NCI-H82 treated with DMSO at 0.1 percent for 48 hours (cell line): Measurements from ENCODE around the gene GRIK5.
"Not testable (repeated sequence)": the region's sequence is repeated elsewhere in the genome, so short reads cannot be mapped to it uniquely, and the experiment has no call there.

Experiments used
- DNase-seq: peaks from one replicate; lab custom pipeline; 2025; ENCODE audit not compliant: unreplicated experiment; lab: John Stamatoyannopoulos, UW

The GRIK5 gene, protein sequence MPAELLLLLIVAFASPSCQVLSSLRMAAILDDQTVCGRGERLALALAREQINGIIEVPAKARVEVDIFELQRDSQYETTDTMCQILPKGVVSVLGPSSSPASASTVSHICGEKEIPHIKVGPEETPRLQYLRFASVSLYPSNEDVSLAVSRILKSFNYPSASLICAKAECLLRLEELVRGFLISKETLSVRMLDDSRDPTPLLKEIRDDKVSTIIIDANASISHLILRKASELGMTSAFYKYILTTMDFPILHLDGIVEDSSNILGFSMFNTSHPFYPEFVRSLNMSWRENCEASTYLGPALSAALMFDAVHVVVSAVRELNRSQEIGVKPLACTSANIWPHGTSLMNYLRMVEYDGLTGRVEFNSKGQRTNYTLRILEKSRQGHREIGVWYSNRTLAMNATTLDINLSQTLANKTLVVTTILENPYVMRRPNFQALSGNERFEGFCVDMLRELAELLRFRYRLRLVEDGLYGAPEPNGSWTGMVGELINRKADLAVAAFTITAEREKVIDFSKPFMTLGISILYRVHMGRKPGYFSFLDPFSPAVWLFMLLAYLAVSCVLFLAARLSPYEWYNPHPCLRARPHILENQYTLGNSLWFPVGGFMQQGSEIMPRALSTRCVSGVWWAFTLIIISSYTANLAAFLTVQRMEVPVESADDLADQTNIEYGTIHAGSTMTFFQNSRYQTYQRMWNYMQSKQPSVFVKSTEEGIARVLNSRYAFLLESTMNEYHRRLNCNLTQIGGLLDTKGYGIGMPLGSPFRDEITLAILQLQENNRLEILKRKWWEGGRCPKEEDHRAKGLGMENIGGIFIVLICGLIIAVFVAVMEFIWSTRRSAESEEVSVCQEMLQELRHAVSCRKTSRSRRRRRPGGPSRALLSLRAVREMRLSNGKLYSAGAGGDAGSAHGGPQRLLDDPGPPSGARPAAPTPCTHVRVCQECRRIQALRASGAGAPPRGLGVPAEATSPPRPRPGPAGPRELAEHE

GRCh38 chr19:42069619-42070351 is at the start of gene GRIK5:
Gene GRIK5 (minus strand): TSS chr19:42070206. CDS start chr19:42065770, 4,436 bp downstream.
- no peak for DNase-seq

GRCh38 chr19:42117076-42117475 is 47.1 kb upstream of the GRIK5 start:
- no peak for DNase-seq

DNA sequence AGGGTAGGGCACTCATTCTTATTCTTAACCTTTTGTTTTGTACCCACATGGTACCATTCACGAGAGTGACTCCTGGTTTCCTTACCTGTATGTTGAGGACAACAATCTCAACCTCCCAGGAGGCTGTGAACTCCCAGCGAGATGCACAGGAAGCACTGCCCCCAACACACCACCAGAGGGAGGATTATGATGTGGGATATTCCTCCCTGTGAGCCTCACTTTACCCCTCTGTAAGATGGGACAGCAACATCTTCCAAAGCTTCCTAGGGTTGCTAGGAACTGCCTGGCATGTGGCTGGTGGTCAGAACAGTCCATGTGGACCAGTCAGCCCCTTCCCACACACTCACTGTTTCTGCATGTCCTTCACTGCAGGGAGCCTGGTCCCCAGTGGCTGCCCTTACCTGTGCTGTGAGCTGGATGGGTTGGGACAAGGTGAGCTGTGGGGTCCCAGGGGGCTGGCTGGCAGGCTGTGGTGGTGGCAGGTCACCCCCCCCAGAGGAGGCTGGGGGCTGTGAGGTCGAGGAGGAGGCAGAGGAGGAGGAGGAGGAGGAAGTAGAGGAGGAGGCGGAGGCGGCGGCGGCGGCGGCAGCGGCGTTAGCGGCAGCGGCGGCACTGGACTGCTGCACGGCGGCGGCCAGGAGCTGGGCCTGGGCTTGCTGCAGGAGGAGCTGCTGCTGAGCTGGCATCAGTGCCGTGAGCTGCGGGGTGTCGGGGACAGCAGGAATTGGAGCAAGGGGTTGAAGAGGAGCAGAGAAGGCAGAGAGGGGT is 46.5 kb upstream of the GRIK5 start:
- no peak for DNase-seq

DNA sequence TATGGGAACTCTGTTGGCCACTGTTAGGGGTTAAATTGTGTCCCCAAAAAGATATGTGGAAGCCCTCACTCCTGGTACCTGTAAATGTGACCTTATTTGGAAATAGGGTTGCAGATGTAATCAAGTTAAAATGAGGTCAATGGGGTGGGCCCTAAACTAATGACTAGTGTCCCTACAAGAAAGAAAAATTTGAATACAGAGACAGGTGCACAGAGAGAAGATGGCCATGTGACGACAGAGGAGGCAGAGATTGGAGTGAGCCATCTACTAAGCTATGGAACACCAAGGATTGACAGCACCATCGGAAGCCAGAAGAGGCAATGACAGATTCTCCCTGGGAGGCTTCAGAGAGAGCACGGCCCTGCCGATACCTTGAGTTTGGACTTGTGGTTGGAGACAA is 45.7 kb upstream of the GRIK5 start:
- no peak for DNase-seq

DNA sequence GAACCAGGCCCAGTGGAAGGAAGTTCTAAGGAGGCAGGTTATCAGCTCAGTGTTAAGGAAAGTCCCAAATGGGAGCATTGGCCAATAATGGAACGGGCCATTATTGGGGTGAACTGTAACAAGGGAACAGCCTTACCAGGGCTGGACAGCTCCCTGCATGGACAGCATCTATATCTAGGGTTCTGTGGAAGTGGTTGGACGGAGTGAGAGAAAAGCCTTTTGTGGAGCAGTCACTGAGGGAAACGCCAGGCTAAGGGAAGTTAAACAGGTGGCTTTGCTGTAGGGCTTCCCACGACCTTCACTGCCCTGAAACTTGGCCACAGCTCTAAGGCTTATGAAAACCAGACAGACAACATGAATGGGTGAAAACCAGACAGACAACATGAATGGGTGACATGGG is 45.2 kb upstream of the GRIK5 start:
- DNase-seq: no peak

DNA sequence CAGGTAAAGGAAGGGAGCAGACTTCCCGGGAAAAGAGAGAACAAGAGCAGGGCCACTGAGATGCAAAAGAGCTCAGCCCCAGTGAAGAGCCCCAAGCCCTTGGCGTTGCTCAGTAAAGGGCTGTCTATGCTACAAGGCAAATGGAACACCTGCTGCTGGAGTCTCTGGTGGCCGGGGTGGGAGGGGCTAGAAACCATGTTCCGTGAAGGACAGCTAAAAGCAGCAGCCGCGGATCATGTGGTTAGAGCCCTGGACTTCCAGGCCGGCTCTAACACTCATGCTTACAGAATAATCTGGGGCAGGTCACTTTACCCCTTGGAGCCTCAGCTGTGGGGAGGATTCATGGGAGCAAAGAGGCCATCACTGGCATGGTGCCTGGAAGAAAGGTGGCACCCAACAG is 44.4 kb upstream of the GRIK5 start:
- DNase-seq: peak; percentile 78

DNA sequence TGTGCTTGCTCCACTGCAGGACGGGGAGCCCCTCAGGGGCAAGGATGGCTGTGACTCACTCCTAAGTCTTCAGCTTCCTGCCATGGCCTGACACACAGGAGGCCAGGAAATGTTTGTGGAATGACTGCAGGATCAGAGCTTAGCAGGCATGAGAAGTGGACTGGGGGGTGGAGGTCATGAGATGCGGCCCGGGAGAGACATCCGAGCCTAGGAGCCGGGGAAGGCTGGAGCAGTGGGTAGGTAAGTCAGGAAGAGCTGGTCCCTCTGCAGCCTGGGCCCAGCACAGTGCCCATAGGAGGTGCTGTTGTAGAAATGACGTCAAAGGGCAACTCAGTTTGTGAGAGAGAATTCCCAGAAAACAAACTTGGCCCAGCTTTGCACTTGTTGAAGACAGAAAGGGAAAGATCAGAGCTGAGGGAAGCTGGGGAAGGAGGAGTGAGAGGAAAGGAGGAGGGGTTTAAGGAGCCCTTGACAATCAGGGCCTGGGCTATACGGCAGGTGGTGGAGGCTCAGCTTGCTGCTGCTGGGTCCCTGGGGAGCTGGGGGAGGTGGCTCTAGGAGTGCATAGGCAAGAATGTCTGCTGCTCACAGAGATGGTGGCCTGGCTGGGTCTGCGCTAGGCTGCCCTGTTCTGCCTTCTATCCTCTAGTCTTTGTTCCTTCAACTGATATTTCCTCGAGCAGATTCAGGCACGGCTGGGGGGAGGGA is 43.8 kb upstream of the GRIK5 start:
- DNase-seq: peak; percentile 97

GRCh38 chr19:42111811-42112210 is 41.8 kb upstream of the GRIK5 start:
- DNase-seq: no peak

GRCh38 chr19:42111384-42111783 is 41.4 kb upstream of the GRIK5 start:
- DNase-seq: no peak

DNA sequence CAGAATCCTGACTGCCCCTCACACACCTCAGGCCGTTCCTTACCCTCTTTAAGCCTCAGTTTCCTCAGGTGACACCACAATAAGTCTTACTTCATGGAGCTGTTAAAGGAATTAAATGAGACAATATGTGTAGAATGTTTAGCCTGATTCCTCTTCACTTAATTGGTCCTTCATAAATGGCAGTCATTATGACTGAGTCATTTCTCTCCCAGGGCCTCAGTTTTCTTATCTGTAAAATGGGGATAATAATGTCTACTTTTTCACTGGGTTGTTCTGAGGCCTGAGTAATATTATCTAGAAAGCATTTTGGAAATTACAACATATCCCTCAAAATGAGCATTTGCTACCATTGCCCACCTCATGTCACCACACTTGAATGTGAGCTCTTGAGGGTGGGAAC is 40.7 kb upstream of the GRIK5 start:
- no peak for DNase-seq

GRCh38 chr19:42109896-42110295 is 39.9 kb upstream of the GRIK5 start:
- no peak for DNase-seq

DNA sequence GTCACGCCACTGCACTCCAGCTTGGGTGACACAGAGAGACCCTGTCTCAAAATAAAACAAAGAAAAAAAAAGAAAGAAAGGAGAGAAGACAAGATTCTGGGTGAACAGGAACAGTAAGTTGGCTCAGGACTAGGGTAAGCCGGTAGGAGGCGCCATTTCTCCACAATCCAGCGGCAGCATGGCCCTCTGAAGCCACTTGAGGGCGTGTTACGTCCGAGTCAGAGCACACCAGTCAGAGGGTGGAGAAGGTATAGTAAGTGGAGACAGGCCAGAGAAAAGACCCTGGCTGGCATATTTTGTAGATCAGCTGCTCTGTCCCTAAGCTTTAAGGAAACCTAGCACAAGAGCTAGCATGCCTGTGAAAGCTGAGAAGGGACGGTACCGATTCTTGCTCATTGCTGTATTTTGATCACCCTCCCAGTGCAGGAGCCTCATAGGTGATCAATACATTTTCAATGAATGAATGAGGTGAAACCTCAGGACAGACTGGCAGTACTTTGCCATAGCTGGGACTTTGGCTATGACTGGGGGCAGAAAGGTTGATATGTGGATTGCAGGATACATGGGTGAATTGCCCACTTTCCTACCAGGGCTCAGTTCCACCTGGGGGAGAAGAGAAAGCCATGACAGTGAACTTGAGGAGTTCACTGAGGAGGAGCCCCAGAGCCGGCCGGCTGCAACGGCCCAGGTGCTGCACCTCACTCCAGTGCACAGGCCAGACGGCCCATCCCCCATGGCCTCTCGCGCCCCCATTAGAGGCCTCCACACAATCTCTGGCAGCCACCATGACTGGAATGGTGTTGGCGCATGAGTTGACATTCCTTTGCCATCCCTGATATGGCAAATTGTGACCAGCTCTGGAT is 38.8 kb upstream of the GRIK5 start:
- peak; percentile 89 for DNase-seq

DNA sequence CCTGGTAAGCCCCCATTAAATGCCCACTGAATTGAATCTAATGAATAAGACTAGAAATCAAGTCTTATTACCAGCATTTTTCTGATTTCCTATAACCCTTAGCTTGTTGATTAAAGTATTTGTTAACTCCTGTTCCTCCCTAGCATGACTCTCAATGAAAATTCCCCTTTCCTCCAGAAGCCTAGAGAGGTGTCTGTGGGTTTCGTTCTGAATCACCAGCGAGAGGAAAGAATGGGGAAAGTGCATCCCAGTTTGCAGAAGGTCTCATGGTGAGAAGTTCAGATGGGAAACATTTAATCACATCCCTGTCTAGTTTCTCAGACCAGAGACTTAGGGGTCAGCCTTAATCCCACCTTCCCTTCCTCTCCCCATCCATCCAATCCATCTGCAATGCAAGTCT is 35.4 kb upstream of the GRIK5 start:
- no peak for DNase-seq

DNA sequence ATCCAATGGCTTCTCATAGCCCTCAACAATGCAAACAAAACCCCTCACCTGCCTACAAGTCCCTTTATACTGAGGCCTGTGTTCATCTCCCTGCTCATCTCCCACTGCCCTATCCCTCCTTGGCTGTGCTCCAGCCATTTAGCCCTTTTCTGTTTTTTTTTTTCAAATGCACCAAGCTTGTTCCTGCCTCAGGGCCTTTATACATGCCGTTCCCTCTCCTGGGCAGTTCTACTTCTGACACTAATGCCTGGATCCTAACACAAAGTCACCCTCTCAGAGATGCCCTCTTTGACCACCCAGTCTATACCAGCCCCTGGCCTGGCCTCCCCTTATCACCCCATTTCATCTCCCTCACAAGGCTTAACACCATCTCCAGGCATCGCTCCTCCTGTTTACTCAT is 32.9 kb upstream of the GRIK5 start:
- no peak for DNase-seq

DNA sequence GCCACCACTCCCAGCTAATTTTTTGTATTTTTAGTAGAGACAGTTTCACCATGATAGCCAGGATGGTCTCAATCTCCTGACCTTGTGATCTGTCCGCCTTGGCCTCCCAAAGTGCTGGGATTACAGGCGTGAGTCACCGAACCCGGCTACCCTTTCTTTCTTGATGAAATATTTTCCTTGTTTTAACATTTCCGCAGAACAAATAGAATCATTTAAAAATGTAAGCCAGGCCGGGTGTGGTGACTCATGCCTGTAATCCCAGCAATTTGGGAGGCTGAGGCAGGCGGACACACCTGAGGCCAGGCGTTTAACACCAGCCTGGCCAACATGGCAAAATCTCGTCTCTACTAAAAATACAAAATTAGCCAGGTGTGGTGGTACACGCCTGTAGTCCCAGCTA is 30.2 kb upstream of the GRIK5 start:
- DNase-seq: not testable (repeated sequence)

- no peak for DNase-seq
These were observed 29.4 kb upstream of the GRIK5 start for GRCh38 chr19:42099336-42099925.

GRCh38 chr19:42098781-42099180 is 28.8 kb upstream of the GRIK5 start:
- DNase-seq: no peak

DNA sequence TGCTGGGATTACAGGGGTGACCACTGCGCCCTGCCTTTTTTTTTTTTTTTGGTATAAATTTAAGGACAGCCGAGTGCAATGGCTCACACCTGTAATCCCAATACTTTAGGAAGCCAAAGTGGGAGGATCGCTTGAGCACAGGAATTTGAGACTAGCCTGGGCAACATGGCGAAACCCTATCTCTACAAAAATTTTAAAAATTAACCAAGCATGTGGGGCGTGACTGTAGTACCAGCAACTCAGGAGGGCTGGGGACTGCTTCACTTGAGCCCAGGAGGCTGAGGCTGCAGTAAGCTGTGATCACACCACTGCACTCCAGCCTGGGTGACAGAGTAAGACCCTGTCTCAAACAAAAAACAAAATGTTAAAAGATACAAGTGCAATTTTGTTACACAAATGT is 27.5 kb upstream of the GRIK5 start:
- DNase-seq: no peak
